ENCODE measurements around the gene TCHP. TPM values are rescaled to one million over a fixed set of nuclear protein-coding genes. Genes with fewer than 3 reads are reported as not detected.

The TCHP gene
- total RNA-seq, 2 experiments from 2014 or later = 13.3 to 29.8 TPM

DNA sequence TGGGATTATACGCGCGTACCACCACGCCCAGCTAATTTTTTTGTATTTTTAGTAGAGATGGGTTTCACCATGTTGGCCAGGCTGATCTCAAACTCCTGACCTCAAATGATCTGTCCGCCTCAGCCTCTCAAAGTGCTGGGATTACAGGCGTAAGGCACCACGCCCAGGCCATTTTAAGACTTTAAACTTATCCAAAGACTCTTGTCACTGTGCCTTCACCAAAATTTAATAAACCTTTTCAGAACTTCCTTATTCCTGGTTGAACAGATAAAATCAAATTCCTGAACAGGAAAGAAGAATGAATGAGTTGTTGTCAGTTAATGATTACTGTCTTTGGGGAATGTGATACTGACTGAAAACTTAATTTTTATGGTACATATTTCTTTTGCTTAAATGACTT, 58.3 kb downstream of the TCHP start:
- CTCF ChIA-PET (ENCODE audit: unreplicated experiment) = no interaction called here
- intact Hi-C loops (cut with micrococcal nuclease; ENCODE audit: unreplicated experiment) = no loop called here
- H3K36me3 ChIP-seq (ENCODE audit: insufficient read depth, low read length) = peaks cover 94% of the 10 kb centered on the region
- H3K9me2 ChIP-seq (ENCODE audit: insufficient read depth, low read length) = no peaks in the 10 kb centered on the region
- no peaks in the 10 kb centered on the region for H3K4me1 ChIP-seq (ENCODE audit: insufficient read depth, low read length, poor library complexity, severe bottlenecking)
- no peaks in the 10 kb centered on the region for H3K9me3 ChIP-seq (ENCODE audit: low read length)
- no peaks in the 10 kb centered on the region for H3K79me2 ChIP-seq (ENCODE audit: insufficient read depth, low read depth, low read length)
- DNase-seq (ENCODE audit: low spot score) = no peak
- no TSS peak for BruUV-seq (replicated peaks)
- no peak overlapping the region for H3K27ac ChIP-seq (ENCODE audit: low read depth, low read length, poor library complexity, severe bottlenecking)
- H3K4me3 ChIP-seq (ENCODE audit: low read depth, low read length, poor library complexity, severe bottlenecking) = no peak overlapping the region
- H2AFZ ChIP-seq (ENCODE audit: low read length) = no peak overlapping the region
- POLR2A ChIA-PET = no interaction called here
- no peak overlapping the region for H3K4me2 ChIP-seq (ENCODE audit: low read length)
- TF ChIP-seq EZH2phosphoT487 (IDR thresholded peaks at IDR 0.05; ENCODE audit: borderline replicate concordance, low read depth, low read length) = no peak
- TF ChIP-seq, protein P1, sequence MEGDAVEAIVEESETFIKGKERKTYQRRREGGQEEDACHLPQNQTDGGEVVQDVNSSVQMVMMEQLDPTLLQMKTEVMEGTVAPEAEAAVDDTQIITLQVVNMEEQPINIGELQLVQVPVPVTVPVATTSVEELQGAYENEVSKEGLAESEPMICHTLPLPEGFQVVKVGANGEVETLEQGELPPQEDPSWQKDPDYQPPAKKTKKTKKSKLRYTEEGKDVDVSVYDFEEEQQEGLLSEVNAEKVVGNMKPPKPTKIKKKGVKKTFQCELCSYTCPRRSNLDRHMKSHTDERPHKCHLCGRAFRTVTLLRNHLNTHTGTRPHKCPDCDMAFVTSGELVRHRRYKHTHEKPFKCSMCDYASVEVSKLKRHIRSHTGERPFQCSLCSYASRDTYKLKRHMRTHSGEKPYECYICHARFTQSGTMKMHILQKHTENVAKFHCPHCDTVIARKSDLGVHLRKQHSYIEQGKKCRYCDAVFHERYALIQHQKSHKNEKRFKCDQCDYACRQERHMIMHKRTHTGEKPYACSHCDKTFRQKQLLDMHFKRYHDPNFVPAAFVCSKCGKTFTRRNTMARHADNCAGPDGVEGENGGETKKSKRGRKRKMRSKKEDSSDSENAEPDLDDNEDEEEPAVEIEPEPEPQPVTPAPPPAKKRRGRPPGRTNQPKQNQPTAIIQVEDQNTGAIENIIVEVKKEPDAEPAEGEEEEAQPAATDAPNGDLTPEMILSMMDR (conservative IDR thresholded peaks at IDR 0.05; ENCODE audit: low read length) = no peak
- H4K20me1 ChIP-seq (ENCODE audit: insufficient read depth, low read length) = no peaks in the 10 kb centered on the region

DNA sequence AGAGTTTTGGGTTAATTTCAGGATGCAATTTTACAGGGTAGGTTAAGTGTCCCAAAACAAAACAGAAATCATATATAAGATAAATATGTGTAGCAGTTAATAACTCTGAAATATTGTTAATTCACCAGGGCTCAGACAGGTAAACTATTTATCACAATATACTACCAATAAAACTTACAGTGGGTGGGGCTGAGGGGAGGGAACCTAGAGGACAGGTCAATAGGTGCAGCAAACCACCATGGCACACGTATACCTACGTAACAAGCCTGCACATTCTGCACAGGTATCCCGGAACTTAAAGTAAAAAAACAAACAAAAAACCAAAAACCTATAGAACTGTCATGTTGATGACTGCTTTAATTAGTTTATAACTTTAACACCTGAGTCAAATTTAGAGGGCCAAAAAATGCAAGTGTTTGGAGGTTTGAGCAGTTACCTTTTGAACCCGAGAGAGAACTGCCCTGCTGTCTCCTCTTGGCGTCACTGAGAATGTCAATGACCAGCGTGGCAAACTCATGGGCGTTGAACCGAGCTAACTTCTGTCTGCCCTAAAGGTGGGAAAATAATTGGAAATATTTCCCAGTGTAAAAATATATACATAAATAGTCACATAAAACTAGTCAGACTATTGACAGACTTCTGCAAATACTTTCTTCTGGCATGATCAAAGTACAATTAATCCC, 59.5 kb downstream of the TCHP start:
- H4K20me1 ChIP-seq (ENCODE audit: insufficient read depth, low read length) = no peaks in the 10 kb centered on the region
- intact Hi-C loops (cut with micrococcal nuclease; ENCODE audit: unreplicated experiment) = no loop called here
- TF ChIP-seq, protein P1 (conservative IDR thresholded peaks at IDR 0.05; ENCODE audit: low read length) = no peak
- no peak for TF ChIP-seq EZH2phosphoT487 (IDR thresholded peaks at IDR 0.05; ENCODE audit: borderline replicate concordance, low read depth, low read length)
- no peak overlapping the region for H2AFZ ChIP-seq (ENCODE audit: low read length)
- H3K4me3 ChIP-seq (ENCODE audit: low read depth, low read length, poor library complexity, severe bottlenecking) = no peak overlapping the region
- H3K9me2 ChIP-seq (ENCODE audit: insufficient read depth, low read length) = no peaks in the 10 kb centered on the region
- no peak for DNase-seq (ENCODE audit: low spot score)
- no peak overlapping the region for H3K27ac ChIP-seq (ENCODE audit: low read depth, low read length, poor library complexity, severe bottlenecking)
- H3K79me2 ChIP-seq (ENCODE audit: insufficient read depth, low read depth, low read length) = no peaks in the 10 kb centered on the region
- H3K36me3 ChIP-seq (ENCODE audit: insufficient read depth, low read length) = peaks cover 95% of the 10 kb centered on the region
- no peak overlapping the region for H3K4me2 ChIP-seq (ENCODE audit: low read length)
- POLR2A ChIA-PET = no interaction called here
- no peaks in the 10 kb centered on the region for H3K9me3 ChIP-seq (ENCODE audit: low read length)
- CTCF ChIA-PET (ENCODE audit: unreplicated experiment) = no interaction called here
- no peaks in the 10 kb centered on the region for H3K4me1 ChIP-seq (ENCODE audit: insufficient read depth, low read length, poor library complexity, severe bottlenecking)
- no TSS peak for BruUV-seq (replicated peaks)

DNA sequence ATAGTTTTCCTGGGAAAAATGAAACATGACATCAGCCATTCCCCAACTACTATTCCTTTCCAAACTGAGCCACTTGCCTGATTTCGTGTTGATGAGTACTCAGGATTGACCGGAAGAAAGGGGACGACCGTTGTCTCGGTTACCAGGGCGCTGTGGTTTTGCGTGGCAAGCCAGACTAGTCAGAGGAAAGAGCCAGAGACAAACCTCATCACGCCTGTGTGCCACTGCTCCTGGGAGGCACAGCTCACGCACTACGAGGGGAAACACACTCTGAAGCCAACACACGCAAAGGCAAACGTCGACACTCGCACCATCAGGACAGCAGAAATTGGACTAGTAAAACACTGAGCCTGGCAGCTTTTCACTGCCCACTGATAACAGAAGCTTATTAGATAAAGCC, 61.1 kb downstream of the TCHP start:
- CTCF ChIA-PET (ENCODE audit: unreplicated experiment) = no interaction called here
- H2AFZ ChIP-seq (ENCODE audit: low read length) = no peak overlapping the region
- BruUV-seq (replicated peaks) = no TSS peak
- no peaks in the 10 kb centered on the region for H3K4me1 ChIP-seq (ENCODE audit: insufficient read depth, low read length, poor library complexity, severe bottlenecking)
- TF ChIP-seq, protein P1 (conservative IDR thresholded peaks at IDR 0.05; ENCODE audit: low read length) = no peak
- no peak for TF ChIP-seq EZH2phosphoT487 (IDR thresholded peaks at IDR 0.05; ENCODE audit: borderline replicate concordance, low read depth, low read length)
- H3K27ac ChIP-seq (ENCODE audit: low read depth, low read length, poor library complexity, severe bottlenecking) = no peak overlapping the region
- intact Hi-C loops (cut with micrococcal nuclease; ENCODE audit: unreplicated experiment) = no loop called here
- POLR2A ChIA-PET = interaction anchor here (0.6 to 0.7 kb wide), 2 partner anchors 50 to 807 kb away, joined by 3 read pairs; no protein-coding TSS in a partner anchor
- H4K20me1 ChIP-seq (ENCODE audit: insufficient read depth, low read length) = no peaks in the 10 kb centered on the region
- no peak overlapping the region for H3K4me2 ChIP-seq (ENCODE audit: low read length)
- peaks cover 96% of the 10 kb centered on the region for H3K36me3 ChIP-seq (ENCODE audit: insufficient read depth, low read length)
- H3K4me3 ChIP-seq (ENCODE audit: low read depth, low read length, poor library complexity, severe bottlenecking) = no peak overlapping the region
- H3K9me3 ChIP-seq (ENCODE audit: low read length) = no peaks in the 10 kb centered on the region
- H3K9me2 ChIP-seq (ENCODE audit: insufficient read depth, low read length) = no peaks in the 10 kb centered on the region
- H3K79me2 ChIP-seq (ENCODE audit: insufficient read depth, low read depth, low read length) = no peaks in the 10 kb centered on the region
- DNase-seq (ENCODE audit: low spot score) = no peak
